H1 (cell line): ENCODE measurements around the gene CALR. TPM values are rescaled to one million over a fixed set of nuclear protein-coding genes. Genes with fewer than 3 reads are reported as not detected.
A peak's percentile ranks its signal among the peaks of the same experiment; 100 is the strongest.

Experiments
- BCL11A ChIP-seq, 2 experiments: IDR thresholded peaks; one replicate each; pipeline ENCODE4 v1.6.1; 2011; ENCODE audit warnings: low read depth in 2 of 2, low read length in 2 of 2, mild to moderate bottlenecking in 2 of 2
- CBX8 ChIP-seq: fragments of 300-800, 300-1000 bp; sonication (generic); IDR thresholded peaks from 2 replicates; pipeline ENCODE4 v1.7.1; 2016; ENCODE audit warnings: low read depth, low read length, borderline replicate concordance
- PHF8 ChIP-seq: fragments of 200-600 bp; sonication (generic); conservative IDR thresholded peaks from 2 replicates; pipeline ENCODE4 v1.7.1; 2012; ENCODE audit warnings: low read depth, mild to moderate bottlenecking, inconsistent platforms, low read length, moderate library complexity
- RBBP5 ChIP-seq: IDR thresholded peaks from 2 replicates; pipeline ENCODE4 v1.7.1; 2012; ENCODE audit warnings: low read depth, mild to moderate bottlenecking, inconsistent platforms, low read length, moderate library complexity, borderline replicate concordance
- SIX5 ChIP-seq: IDR thresholded peaks from 2 replicates; pipeline ENCODE4 v1.6.1; 2011; ENCODE audit warnings: mild to moderate bottlenecking, low read depth, low read length
- SP4 ChIP-seq: IDR thresholded peaks from 2 replicates; pipeline ENCODE4 v1.6.1; 2012; ENCODE audit warnings: low read length, inconsistent platforms
- TBP ChIP-seq: IDR thresholded peaks from 2 replicates; pipeline ENCODE4 v1.6.1; 2011; ENCODE audit warnings: low read depth, low read length, improper control_type of control experiment
- polyA plus RNA-seq, 7 experiments: library from polyadenylated mRNA; depleted of rRNA in 3 of 7; stranded (reverse) in 5 of 7; unstranded in 2 of 7; fragments of >200 nt in 5 of 7; fragments of 200-250 nt in 2 of 7; gene quantifications; 1 replicate in 5 of 7; 2 replicates in 1 of 7; 4 replicates in 1 of 7; pipeline versions ENCODE4 v1.2.1 to v1.2.3, GENCODE V29; 2011 to 2013; ENCODE audit warnings: missing spikeins in 2 of 7, mixed read lengths in 2 of 7
- total RNA-seq: library from RNA; stranded (reverse); fragmentation: NEBNext Ultra II Directional; extraction: Animal tissue kit (Norgen Biotek cat#: 25700); gene quantifications from 2 replicates; pipeline ENCODE4 v1.2.1, GENCODE V29; 2021
- TF ChIP-seq, protein P1 (sequence below): IDR thresholded peaks from 2 replicates; pipeline ENCODE4 v1.6.1; 2011; ENCODE audit warnings: low read depth, mild to moderate bottlenecking, low read length; ENCODE audit not compliant: insufficient read depth
- TF ChIP-seq, protein P2 (sequence below): fragments of 300-600 bp; sonication (generic); IDR thresholded peaks from 2 replicates; pipeline ENCODE4 v1.7.1; 2012; ENCODE audit warnings: low read length, moderate library complexity, mild to moderate bottlenecking, inconsistent platforms; ENCODE audit not compliant: insufficient replicate concordance

CALR gene
- total and polyA plus RNA-seq, 2 of the 8 experiments (the other 6 are each of a cell fraction or from before 2014, with no cell fraction given) = 591 to 1,155 TPM

DNA sequence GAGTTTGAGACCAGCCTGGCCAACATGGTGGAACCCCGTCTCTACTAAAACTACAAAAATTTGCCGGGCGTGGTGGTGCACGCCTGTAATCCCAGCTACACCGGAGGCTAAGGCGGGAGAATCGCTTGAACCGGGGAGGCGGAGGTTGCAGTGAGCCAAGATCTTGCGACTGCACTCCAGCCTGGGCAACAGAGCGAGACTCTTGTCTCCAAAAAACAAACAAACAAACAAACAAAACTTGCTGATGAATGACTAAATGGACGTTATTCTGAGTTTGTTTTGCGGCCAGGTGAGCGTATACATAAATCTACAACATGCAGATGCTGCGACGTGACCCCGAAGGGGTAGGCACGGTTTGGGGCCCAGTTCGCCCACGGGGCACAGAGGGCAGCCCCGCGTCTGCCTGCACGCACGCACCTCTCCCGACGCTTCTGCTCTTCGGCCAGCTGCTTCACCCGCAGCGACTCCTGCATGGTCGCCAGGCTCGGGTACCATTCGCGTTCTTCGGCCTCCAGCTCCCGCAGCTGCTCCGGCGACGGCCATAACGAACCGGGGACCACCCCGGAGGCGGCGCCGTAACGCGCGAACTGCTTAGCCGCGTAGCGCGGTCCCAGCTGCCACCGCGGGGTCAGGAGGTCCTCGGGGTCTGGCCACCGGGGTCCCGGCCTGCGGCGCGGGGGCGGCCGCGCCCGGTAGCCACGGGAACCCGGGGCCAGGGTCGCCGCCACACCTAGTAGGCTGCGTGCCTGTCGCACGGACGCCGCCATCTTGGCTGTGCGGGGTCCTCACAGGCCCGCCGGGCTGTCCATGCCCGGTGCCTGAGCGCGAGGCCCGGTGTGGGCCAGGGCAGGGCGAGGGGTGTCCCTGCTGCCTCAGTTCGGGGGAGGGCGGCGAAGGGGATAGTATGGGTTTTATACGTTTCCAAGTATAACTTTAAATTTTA lies 18.3 kb downstream of the CALR start, which contains the start of gene GADD45GIP1 (continued):
- TF ChIP-seq CBX8 (no peak), SIX5 (no peak), PHF8 (peak; percentile 98), BCL11A (IDR thresholded peaks at IDR 0.05; ENCODE audit: low read depth in 2 of 2, low read length in 2 of 2) (no peak), SP4 (peak; percentile 96), RBBP5 (peak; percentile 75; the same call in 1 of the 2 replicates), TBP (peak; percentile 91)
- TF ChIP-seq, protein P1, sequence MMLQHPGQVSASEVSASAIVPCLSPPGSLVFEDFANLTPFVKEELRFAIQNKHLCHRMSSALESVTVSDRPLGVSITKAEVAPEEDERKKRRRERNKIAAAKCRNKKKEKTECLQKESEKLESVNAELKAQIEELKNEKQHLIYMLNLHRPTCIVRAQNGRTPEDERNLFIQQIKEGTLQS = no peak
- TF ChIP-seq, protein P2, sequence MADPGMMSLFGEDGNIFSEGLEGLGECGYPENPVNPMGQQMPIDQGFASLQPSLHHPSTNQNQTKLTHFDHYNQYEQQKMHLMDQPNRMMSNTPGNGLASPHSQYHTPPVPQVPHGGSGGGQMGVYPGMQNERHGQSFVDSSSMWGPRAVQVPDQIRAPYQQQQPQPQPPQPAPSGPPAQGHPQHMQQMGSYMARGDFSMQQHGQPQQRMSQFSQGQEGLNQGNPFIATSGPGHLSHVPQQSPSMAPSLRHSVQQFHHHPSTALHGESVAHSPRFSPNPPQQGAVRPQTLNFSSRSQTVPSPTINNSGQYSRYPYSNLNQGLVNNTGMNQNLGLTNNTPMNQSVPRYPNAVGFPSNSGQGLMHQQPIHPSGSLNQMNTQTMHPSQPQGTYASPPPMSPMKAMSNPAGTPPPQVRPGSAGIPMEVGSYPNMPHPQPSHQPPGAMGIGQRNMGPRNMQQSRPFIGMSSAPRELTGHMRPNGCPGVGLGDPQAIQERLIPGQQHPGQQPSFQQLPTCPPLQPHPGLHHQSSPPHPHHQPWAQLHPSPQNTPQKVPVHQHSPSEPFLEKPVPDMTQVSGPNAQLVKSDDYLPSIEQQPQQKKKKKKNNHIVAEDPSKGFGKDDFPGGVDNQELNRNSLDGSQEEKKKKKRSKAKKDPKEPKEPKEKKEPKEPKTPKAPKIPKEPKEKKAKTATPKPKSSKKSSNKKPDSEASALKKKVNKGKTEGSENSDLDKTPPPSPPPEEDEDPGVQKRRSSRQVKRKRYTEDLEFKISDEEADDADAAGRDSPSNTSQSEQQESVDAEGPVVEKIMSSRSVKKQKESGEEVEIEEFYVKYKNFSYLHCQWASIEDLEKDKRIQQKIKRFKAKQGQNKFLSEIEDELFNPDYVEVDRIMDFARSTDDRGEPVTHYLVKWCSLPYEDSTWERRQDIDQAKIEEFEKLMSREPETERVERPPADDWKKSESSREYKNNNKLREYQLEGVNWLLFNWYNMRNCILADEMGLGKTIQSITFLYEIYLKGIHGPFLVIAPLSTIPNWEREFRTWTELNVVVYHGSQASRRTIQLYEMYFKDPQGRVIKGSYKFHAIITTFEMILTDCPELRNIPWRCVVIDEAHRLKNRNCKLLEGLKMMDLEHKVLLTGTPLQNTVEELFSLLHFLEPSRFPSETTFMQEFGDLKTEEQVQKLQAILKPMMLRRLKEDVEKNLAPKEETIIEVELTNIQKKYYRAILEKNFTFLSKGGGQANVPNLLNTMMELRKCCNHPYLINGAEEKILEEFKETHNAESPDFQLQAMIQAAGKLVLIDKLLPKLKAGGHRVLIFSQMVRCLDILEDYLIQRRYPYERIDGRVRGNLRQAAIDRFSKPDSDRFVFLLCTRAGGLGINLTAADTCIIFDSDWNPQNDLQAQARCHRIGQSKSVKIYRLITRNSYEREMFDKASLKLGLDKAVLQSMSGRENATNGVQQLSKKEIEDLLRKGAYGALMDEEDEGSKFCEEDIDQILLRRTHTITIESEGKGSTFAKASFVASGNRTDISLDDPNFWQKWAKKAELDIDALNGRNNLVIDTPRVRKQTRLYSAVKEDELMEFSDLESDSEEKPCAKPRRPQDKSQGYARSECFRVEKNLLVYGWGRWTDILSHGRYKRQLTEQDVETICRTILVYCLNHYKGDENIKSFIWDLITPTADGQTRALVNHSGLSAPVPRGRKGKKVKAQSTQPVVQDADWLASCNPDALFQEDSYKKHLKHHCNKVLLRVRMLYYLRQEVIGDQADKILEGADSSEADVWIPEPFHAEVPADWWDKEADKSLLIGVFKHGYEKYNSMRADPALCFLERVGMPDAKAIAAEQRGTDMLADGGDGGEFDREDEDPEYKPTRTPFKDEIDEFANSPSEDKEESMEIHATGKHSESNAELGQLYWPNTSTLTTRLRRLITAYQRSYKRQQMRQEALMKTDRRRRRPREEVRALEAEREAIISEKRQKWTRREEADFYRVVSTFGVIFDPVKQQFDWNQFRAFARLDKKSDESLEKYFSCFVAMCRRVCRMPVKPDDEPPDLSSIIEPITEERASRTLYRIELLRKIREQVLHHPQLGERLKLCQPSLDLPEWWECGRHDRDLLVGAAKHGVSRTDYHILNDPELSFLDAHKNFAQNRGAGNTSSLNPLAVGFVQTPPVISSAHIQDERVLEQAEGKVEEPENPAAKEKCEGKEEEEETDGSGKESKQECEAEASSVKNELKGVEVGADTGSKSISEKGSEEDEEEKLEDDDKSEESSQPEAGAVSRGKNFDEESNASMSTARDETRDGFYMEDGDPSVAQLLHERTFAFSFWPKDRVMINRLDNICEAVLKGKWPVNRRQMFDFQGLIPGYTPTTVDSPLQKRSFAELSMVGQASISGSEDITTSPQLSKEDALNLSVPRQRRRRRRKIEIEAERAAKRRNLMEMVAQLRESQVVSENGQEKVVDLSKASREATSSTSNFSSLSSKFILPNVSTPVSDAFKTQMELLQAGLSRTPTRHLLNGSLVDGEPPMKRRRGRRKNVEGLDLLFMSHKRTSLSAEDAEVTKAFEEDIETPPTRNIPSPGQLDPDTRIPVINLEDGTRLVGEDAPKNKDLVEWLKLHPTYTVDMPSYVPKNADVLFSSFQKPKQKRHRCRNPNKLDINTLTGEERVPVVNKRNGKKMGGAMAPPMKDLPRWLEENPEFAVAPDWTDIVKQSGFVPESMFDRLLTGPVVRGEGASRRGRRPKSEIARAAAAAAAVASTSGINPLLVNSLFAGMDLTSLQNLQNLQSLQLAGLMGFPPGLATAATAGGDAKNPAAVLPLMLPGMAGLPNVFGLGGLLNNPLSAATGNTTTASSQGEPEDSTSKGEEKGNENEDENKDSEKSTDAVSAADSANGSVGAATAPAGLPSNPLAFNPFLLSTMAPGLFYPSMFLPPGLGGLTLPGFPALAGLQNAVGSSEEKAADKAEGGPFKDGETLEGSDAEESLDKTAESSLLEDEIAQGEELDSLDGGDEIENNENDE = no peak
